ENCODE measurements around the gene CSF1. TPM values are rescaled to one million over a fixed set of nuclear protein-coding genes. Genes with fewer than 3 reads are reported as not detected.
"Not testable (repeated sequence)": the region's sequence is repeated elsewhere in the genome, so short reads cannot be mapped to it uniquely, and the experiment has no call there.

CSF1 gene
- total RNA-seq, 1 donor from 2014 or later, result 79.8 TPM

GRCh38 chr1:109947582-109948284, 37.1 kb downstream of the CSF1 start:
- peak; percentile 85 for ATAC-seq
- TF ChIP-seq, protein P1, sequence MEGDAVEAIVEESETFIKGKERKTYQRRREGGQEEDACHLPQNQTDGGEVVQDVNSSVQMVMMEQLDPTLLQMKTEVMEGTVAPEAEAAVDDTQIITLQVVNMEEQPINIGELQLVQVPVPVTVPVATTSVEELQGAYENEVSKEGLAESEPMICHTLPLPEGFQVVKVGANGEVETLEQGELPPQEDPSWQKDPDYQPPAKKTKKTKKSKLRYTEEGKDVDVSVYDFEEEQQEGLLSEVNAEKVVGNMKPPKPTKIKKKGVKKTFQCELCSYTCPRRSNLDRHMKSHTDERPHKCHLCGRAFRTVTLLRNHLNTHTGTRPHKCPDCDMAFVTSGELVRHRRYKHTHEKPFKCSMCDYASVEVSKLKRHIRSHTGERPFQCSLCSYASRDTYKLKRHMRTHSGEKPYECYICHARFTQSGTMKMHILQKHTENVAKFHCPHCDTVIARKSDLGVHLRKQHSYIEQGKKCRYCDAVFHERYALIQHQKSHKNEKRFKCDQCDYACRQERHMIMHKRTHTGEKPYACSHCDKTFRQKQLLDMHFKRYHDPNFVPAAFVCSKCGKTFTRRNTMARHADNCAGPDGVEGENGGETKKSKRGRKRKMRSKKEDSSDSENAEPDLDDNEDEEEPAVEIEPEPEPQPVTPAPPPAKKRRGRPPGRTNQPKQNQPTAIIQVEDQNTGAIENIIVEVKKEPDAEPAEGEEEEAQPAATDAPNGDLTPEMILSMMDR (IDR thresholded peaks at IDR 0.05), result no peak
- H3K36me3 ChIP-seq, result no peaks in the 10 kb centered on the region
- intact Hi-C loops (cut with DNase I), result no loop called here
- no peak for DNase-seq
- no peaks in the 10 kb centered on the region for H3K27me3 ChIP-seq
- H3K9me3 ChIP-seq, result no peaks in the 10 kb centered on the region
- peaks cover 8% of the 10 kb centered on the region for H3K4me1 ChIP-seq
- no peak overlapping the region for H3K4me3 ChIP-seq
- H3K27ac ChIP-seq, result peak overlapping the region; percentile 75

DNA sequence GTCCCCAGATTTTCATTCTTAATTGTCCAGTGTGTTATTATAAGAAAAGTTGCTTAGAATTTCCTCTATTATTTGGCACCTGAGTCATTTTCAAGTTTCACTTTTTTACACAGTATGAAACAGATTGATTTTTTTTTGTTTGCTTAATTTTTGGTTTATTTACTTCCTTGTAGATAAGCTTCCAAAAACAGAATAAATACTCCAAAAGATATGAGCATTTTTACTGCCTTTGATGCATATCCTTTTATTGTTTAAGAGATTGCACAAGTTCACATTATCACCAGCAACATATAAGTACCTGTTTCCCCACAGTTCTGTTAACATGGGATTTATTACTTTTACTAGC, 37.6 kb downstream of the CSF1 start:
- TF ChIP-seq, protein P1 (IDR thresholded peaks at IDR 0.05), result no peak
- Histone ChIP-seq H3K27me3 (no peaks in the 10 kb centered on the region), H3K27ac (peak overlapping the region; percentile 75), H3K36me3 (no peaks in the 10 kb centered on the region), H3K4me1 (peaks cover 8% of the 10 kb centered on the region), H3K9me3 (no peaks in the 10 kb centered on the region), H3K4me3 (no peak overlapping the region)
- intact Hi-C loops (cut with DNase I), result no loop called here
- DNase-seq (no peak), ATAC-seq (no peak)

DNA sequence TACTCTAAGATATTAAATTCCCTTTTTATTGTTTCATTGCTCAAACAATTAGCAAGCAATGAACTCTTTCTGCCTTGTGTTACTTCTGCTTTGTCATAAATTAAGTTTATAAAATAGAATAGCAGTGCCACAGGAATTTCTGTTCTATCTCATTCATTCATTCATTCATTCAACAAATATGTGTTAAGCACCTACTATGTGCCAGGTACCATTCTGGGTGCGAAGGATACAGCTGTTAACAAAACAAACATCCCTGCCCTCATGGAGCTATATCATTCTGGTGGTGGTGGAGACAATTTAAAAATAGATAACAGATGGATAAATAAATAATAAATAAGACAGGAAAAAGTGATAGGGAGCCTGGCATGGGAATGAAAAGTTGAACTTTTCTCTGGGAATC, 39.4 kb downstream of the CSF1 start:
- intact Hi-C loops (cut with DNase I), result no loop called here

GRCh38 chr1:109950509-109950908, 39.9 kb downstream of the CSF1 start:
- intact Hi-C loops (cut with DNase I), result no loop called here
- Histone ChIP-seq H3K36me3 (no peaks in the 10 kb centered on the region), H3K4me3 (no peak overlapping the region), H3K27me3 (no peaks in the 10 kb centered on the region), H3K4me1 (peaks cover 8% of the 10 kb centered on the region), H3K9me3 (no peaks in the 10 kb centered on the region), H3K27ac (no peak overlapping the region)
- DNase-seq (no peak), ATAC-seq (no peak)
- TF ChIP-seq, protein P1 (IDR thresholded peaks at IDR 0.05), result no peak

More for the DNA sequence above, 39.4 kb downstream of the CSF1 start:
- DNase-seq (no peak), ATAC-seq (no peak)
- no peak overlapping the region for H3K4me3 ChIP-seq
- peaks cover 8% of the 10 kb centered on the region for H3K4me1 ChIP-seq
- no peaks in the 10 kb centered on the region for H3K9me3 ChIP-seq
- H3K27me3 ChIP-seq, result no peaks in the 10 kb centered on the region
- H3K36me3 ChIP-seq, result no peaks in the 10 kb centered on the region
- H3K27ac ChIP-seq, result no peak overlapping the region
- TF ChIP-seq, protein P1 (IDR thresholded peaks at IDR 0.05), result no peak

DNA sequence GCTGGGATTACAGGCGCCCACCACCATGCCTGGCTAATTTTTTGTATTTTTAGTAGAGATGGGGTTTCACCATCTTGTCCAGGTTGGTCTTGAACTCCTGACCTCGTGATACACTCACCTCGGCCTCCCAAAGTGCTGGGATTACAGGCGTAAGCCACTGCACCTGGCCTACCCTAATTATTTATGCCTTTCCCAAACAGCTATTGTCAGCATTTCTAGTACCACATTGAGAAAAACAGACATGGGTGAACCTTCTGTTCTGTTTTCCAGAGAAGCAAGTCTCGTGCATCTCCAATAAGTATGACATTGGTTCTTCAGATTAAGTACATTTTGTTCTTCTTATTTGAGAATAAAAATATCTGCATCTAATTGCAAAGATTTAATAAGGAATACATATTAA, 40.9 kb downstream of the CSF1 start:
- H3K36me3 ChIP-seq; H3K9me3 ChIP-seq; DNase-seq; H3K4me1 ChIP-seq; intact Hi-C loops (cut with DNase I); ATAC-seq; H3K27ac ChIP-seq; H3K4me3 ChIP-seq; H3K27me3 ChIP-seq: not testable (repeated sequence)

DNA sequence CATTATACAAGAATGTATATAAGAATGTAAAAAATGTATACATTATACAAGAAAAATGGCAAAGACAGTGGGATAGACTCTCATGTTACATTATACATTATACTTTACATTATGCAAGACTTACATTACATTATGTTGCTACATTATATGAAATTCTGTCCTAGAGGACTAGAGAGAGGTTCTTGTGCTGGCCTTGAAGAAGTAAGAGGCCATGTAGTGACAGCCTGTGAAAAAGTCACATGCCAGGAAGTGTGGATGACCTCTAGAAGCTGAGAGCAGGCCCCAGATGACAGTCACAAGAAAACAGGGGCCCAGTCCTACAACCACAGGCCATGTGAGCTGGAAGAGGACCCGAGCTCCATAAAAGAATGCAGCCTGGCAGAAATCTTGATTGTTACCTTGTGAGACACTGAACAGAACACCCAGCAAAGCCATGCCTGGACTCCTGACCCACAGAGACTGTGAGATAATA, 43.4 kb downstream of the CSF1 start:
- DNase-seq (no peak), ATAC-seq (peak; percentile 70)
- Histone ChIP-seq H3K27me3 (no peaks in the 10 kb centered on the region), H3K4me3 (no peak overlapping the region), H3K9me3 (no peaks in the 10 kb centered on the region), H3K27ac (no peak overlapping the region), H3K36me3 (no peaks in the 10 kb centered on the region), H3K4me1 (no peaks in the 10 kb centered on the region)
- intact Hi-C loops (cut with DNase I), result no loop called here
- TF ChIP-seq, protein P1 (IDR thresholded peaks at IDR 0.05), result no peak

Data from upper lobe of right lung (tissue), 1 donor.